Measurements from ENCODE around the gene PPP1R13B. TPM values are rescaled to one million over a fixed set of nuclear protein-coding genes. Genes with fewer than 3 reads are reported as not detected.

PPP1R13B gene
- total RNA-seq, 1 donor from 2014 or later: 16.2 TPM

DNA sequence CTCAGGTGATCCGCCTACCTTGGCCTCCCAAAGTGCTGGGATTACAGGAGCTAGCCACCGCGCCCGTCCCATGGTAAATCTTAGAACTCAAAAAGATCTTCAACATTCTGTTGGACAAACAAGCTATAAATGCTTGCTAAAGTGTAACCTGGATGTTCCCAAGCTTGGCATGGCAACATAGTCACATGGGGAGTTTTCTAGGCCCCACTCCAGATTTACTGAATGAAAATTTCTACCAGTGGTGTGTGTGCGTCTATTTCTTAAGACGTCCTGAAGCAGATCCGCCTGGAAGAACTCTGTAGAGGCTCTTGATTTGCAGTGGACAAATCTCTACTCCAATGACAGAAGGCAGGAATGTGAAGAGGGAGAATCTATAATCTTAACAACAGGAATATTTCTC is 71.9 kb downstream of the PPP1R13B start:
- no peak overlapping the region for H3K27ac Mint-ChIP-seq
- ChIA-PET CTCF (no interaction called here), POLR2A (no interaction called here)
- ATAC-seq (ENCODE audit: low read depth): no peak
- H3K27me3 Mint-ChIP-seq: no peaks in the 10 kb centered on the region
- H3K36me3 Mint-ChIP-seq (ENCODE audit: low read depth): peaks cover 32% of the 10 kb centered on the region
- no peaks in the 10 kb centered on the region for H3K4me1 Mint-ChIP-seq
- H3K4me3 Mint-ChIP-seq: no peak overlapping the region
- TF ChIP-seq, protein P1, sequence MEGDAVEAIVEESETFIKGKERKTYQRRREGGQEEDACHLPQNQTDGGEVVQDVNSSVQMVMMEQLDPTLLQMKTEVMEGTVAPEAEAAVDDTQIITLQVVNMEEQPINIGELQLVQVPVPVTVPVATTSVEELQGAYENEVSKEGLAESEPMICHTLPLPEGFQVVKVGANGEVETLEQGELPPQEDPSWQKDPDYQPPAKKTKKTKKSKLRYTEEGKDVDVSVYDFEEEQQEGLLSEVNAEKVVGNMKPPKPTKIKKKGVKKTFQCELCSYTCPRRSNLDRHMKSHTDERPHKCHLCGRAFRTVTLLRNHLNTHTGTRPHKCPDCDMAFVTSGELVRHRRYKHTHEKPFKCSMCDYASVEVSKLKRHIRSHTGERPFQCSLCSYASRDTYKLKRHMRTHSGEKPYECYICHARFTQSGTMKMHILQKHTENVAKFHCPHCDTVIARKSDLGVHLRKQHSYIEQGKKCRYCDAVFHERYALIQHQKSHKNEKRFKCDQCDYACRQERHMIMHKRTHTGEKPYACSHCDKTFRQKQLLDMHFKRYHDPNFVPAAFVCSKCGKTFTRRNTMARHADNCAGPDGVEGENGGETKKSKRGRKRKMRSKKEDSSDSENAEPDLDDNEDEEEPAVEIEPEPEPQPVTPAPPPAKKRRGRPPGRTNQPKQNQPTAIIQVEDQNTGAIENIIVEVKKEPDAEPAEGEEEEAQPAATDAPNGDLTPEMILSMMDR (IDR thresholded peaks at IDR 0.05): no peak
- intact Hi-C loops (cut with micrococcal nuclease): no loop called here
- peaks cover 2% of the 10 kb centered on the region for H3K9me3 Mint-ChIP-seq
- no peak for DNase-seq

DNA sequence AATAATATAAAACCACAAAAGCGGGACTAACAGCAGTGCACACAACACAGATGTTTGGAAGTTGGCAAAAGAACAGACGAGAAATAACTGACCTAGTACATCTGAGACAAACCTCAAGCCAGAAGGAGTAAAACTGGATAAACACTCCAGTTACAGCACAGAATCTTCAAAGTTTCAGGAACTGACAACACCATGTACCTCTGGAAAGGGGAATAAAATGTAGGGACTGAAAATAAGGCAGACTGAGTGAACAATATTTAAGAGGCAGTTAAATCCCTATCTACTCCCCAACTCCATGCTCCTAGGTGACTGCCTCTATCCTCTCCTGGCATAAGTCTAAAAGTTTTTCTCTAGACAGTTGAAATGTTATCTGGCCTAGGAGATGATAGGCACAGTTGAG is 73.9 kb downstream of the PPP1R13B start:
- CTCF ChIA-PET: no interaction called here
- POLR2A ChIA-PET: no interaction called here
- H3K27ac Mint-ChIP-seq: no peak overlapping the region
- DNase-seq: no peak
- no peak for ATAC-seq (ENCODE audit: low read depth)
- intact Hi-C loops (cut with micrococcal nuclease): no loop called here
- peaks cover 27% of the 10 kb centered on the region for H3K36me3 Mint-ChIP-seq (ENCODE audit: low read depth)
- no peak overlapping the region for H3K4me3 Mint-ChIP-seq
- no peaks in the 10 kb centered on the region for H3K27me3 Mint-ChIP-seq
- TF ChIP-seq, protein P1 (IDR thresholded peaks at IDR 0.05): no peak
- H3K4me1 Mint-ChIP-seq: no peaks in the 10 kb centered on the region
- H3K9me3 Mint-ChIP-seq: peaks cover 2% of the 10 kb centered on the region

- ChIA-PET CTCF (no interaction called here), POLR2A (no interaction called here)
- DNase-seq: no peak
- Mint-ChIP-seq H3K36me3 (ENCODE audit: low read depth) (peaks cover 23% of the 10 kb centered on the region), H3K27me3 (no peaks in the 10 kb centered on the region), H3K27ac (no peak overlapping the region), H3K4me3 (no peak overlapping the region), H3K9me3 (peaks cover 2% of the 10 kb centered on the region), H3K4me1 (no peaks in the 10 kb centered on the region)
- TF ChIP-seq, protein P1 (IDR thresholded peaks at IDR 0.05): no peak
- no peak for ATAC-seq (ENCODE audit: low read depth)
- intact Hi-C loops (cut with micrococcal nuclease): no loop called here
Observed at GRCh38 chr14:103772078-103772712, 75.2 kb downstream of the PPP1R13B start.

- peaks cover 25% of the 10 kb centered on the region for H3K36me3 Mint-ChIP-seq (ENCODE audit: low read depth)
- H3K4me3 Mint-ChIP-seq: no peak overlapping the region
- no peak for DNase-seq
- no peak overlapping the region for H3K27ac Mint-ChIP-seq
- intact Hi-C loops (cut with micrococcal nuclease): no loop called here
- TF ChIP-seq, protein P1 (IDR thresholded peaks at IDR 0.05): no peak
- ChIA-PET CTCF (no interaction called here), POLR2A (no interaction called here)
- no peaks in the 10 kb centered on the region for H3K4me1 Mint-ChIP-seq
- no peak for ATAC-seq (ENCODE audit: low read depth)
- H3K27me3 Mint-ChIP-seq: no peaks in the 10 kb centered on the region
- H3K9me3 Mint-ChIP-seq: peaks cover 2% of the 10 kb centered on the region
Observed at GRCh38 chr14:103770902-103771301, 76.5 kb downstream of the PPP1R13B start.

GRCh38 chr14:103770500-103770899 is 76.9 kb downstream of the PPP1R13B start:
- no peak for DNase-seq
- peaks cover 22% of the 10 kb centered on the region for H3K36me3 Mint-ChIP-seq (ENCODE audit: low read depth)
- ChIA-PET POLR2A (no interaction called here), CTCF (no interaction called here)
- peaks cover 2% of the 10 kb centered on the region for H3K9me3 Mint-ChIP-seq
- no peak overlapping the region for H3K4me3 Mint-ChIP-seq
- ATAC-seq (ENCODE audit: low read depth): no peak
- TF ChIP-seq, protein P1 (IDR thresholded peaks at IDR 0.05): no peak
- intact Hi-C loops (cut with micrococcal nuclease): no loop called here
- H3K4me1 Mint-ChIP-seq: no peaks in the 10 kb centered on the region
- no peaks in the 10 kb centered on the region for H3K27me3 Mint-ChIP-seq
- H3K27ac Mint-ChIP-seq: no peak overlapping the region

All from activated B cell treated with CpG ODN at 0.5 μM for 24 hours (primary cell).